ENCODE data around the gene DSTYK. TPM values are rescaled to one million over a fixed set of nuclear protein-coding genes. Genes with fewer than 3 reads are reported as not detected.
A peak's percentile ranks its signal among the peaks of the same experiment; 100 is the strongest.

DSTYK gene
- total and polyA plus RNA-seq, 7 experiments from 2014 or later = 6.4 to 18.5 (median 11.8) TPM

DNA sequence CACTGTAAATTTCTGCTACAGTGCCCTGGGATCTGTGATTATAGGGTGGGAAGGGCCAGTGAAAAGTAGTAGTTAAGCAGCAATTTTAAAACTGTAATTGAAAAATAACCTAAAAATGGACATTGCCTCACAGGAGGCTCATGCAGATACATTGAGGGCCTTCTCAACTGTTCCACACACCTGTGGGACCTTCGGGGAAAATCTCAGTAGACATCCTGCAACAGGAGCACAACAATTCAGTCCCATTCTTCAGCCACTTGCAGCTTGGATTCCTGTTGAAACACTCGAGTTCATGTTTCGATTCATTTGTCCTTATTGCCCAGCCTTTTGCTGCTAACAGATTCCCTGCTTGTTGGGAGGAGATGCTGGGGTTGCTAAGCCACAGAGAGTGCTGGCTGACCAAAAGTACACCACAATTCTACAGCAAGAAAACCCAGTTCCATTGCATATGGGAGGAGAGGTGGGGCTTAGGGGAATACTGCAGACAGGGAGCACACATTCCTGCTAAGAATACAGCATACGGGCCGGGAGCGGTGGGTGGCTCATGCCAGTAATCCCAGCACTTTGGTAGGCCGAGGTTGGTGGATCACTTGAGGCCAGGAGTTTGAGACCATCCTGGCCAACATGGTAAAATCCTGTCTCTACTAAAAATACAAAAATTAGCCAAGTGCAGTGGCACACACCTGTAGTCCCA lies 20.8 kb upstream of the DSTYK start:
- H3K4me3 ChIP-seq (ENCODE audit: low read length) = no peak overlapping the region
- H3K9me3 ChIP-seq (ENCODE audit: control insufficient read depth in 2 of 3, low read length in 3 of 3) = no peaks in the 10 kb centered on the region
- peak overlapping the region in 1 of 10 donors; percentile 31 for H3K4me3 Mint-ChIP-seq
- no peaks in the 10 kb centered on the region for H3K27me3 ChIP-seq (ENCODE audit: control insufficient read depth in 2 of 2, insufficient read depth in 2 of 2, low read length in 2 of 2)
- H3K36me3 ChIP-seq (ENCODE audit: control insufficient read depth in 2 of 3, insufficient read depth in 3 of 3, low read length in 3 of 3) = no peaks in the 10 kb centered on the region
- intact Hi-C loops (cut with micrococcal nuclease) = no loop called here
- H3K27me3 Mint-ChIP-seq = peaks cover 0 to 6% (median 2%) of the 10 kb centered on the region in 5 donors
- H3K27ac ChIP-seq (ENCODE audit: low read depth, low read length) = no peak overlapping the region
- H3K4me1 Mint-ChIP-seq = peaks cover 10 to 56% (median 17%) of the 10 kb centered on the region in 7 donors
- CTCF ChIA-PET = interaction anchor here (0.8 to 5.9 kb wide), 2 partner anchors 22 kb away, joined by 3 to 89 read pairs; no protein-coding TSS in a partner anchor
- no peak overlapping the region for H3K27ac Mint-ChIP-seq
- no peaks in the 10 kb centered on the region for H3K36me3 Mint-ChIP-seq
- POLR2A ChIA-PET = no interaction called here
- no peaks in the 10 kb centered on the region for H3K9me3 Mint-ChIP-seq
- peaks cover 10% of the 10 kb centered on the region in 2 donors for H3K4me1 ChIP-seq (ENCODE audit: control insufficient read depth in 2 of 2, insufficient read depth in 2 of 2, low read length in 2 of 2)
- ATAC-seq (no peak), DNase-seq (no peak)

GRCh38 chr1:205230982-205231381 lies 19.5 kb upstream of the DSTYK start:
- Mint-ChIP-seq H3K4me3 (no peak overlapping the region), H3K9me3 (no peaks in the 10 kb centered on the region), H3K27me3 (peaks cover 0 to 18% (median 0%) of the 10 kb centered on the region in 5 donors), H3K27ac (no peak overlapping the region), H3K36me3 (no peaks in the 10 kb centered on the region), H3K4me1 (peaks cover 12 to 58% (median 18%) of the 10 kb centered on the region in 7 donors)
- ChIA-PET CTCF (interaction anchor here (0.6 to 5.9 kb wide), 3 partner anchors 19 to 716 kb away, joined by 3 to 89 read pairs (median 5); no protein-coding TSS in a partner anchor), POLR2A (no interaction called here)
- intact Hi-C loops (cut with micrococcal nuclease) = no loop called here
- Histone ChIP-seq H3K27ac (ENCODE audit: low read depth, low read length) (no peak overlapping the region), H3K4me1 (ENCODE audit: control insufficient read depth in 2 of 2, insufficient read depth in 2 of 2, low read length in 2 of 2) (peaks cover 10 to 13% of the 10 kb centered on the region in 2 donors), H3K27me3 (ENCODE audit: control insufficient read depth in 2 of 2, insufficient read depth in 2 of 2, low read length in 2 of 2) (no peaks in the 10 kb centered on the region), H3K9me3 (ENCODE audit: control insufficient read depth in 2 of 3, low read length in 3 of 3) (no peaks in the 10 kb centered on the region), H3K36me3 (ENCODE audit: control insufficient read depth in 2 of 3, insufficient read depth in 3 of 3, low read length in 3 of 3) (no peaks in the 10 kb centered on the region), H3K4me3 (ENCODE audit: low read length) (no peak overlapping the region)
- no peak for DNase-seq
- no peak for ATAC-seq

DNA sequence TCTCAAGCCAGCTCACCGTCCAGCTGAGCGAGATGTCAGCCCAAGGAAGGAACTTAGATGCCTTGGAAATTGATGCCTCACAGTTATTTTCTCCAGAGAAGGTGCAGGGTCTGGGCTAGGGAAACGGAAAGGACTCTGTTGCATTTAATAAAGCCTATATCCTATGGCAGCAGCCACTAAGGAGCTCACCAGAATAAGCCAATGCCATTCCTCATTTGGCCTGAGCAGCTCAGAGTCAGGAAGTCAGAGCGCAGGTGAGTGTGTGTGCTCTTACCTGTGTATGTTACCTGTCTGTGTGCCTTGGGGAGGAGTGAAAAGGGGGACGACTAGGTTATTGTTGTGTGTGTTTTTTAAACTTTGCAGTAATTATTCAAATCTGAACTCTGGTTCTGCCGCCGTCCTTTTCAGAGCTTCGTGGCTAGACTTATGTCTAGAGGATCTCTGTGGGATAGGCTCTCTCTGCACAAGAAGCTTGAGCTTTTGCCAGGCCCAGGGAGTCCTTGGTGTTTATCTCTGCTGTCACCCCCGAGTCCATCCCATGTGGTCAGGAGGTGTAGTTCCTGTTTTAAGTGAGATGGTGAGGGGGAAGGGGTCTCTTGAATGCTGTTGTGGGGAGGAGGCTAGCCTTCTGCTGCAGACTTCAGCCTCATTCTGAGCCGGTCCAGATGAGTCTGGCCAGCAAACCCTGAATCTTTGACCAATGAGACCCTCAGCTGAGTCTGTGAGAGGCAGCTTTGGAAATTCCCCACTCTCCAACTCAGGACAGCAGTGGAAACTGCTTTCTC lies 18.6 kb upstream of the DSTYK start:
- peaks cover 12 to 58% (median 18%) of the 10 kb centered on the region in 7 donors for H3K4me1 Mint-ChIP-seq
- H3K27me3 ChIP-seq (ENCODE audit: control insufficient read depth in 2 of 2, insufficient read depth in 2 of 2, low read length in 2 of 2) = no peaks in the 10 kb centered on the region
- peak overlapping the region in 5 of 9 donors; percentile 34 to 83 (median 51) for H3K27ac Mint-ChIP-seq
- ATAC-seq (no peak), DNase-seq (no peak)
- H3K9me3 Mint-ChIP-seq = no peaks in the 10 kb centered on the region
- no peaks in the 10 kb centered on the region for H3K36me3 Mint-ChIP-seq
- H3K4me1 ChIP-seq (ENCODE audit: control insufficient read depth in 2 of 2, insufficient read depth in 2 of 2, low read length in 2 of 2) = peaks cover 10 to 13% of the 10 kb centered on the region in 2 donors
- ChIA-PET CTCF (interaction anchor here (0.6 to 5.9 kb wide), 14 partner anchors 7 to 254 kb away, joined by 3 to 89 read pairs (median 4); no protein-coding TSS in a partner anchor), POLR2A (interaction anchor here (0.8 to 4.3 kb wide), 8 partner anchors 15 to 251 kb away, joined by 3 to 30 read pairs (median 5); partner anchors contain the start of gene DSTYK)
- H3K27ac ChIP-seq (ENCODE audit: low read depth, low read length) = no peak overlapping the region
- H3K36me3 ChIP-seq (ENCODE audit: control insufficient read depth in 2 of 3, insufficient read depth in 3 of 3, low read length in 3 of 3) = no peaks in the 10 kb centered on the region
- H3K4me3 ChIP-seq (ENCODE audit: low read length) = no peak overlapping the region
- peak overlapping the region; percentile 81 to 99 (median 94) for H3K4me3 Mint-ChIP-seq
- peaks cover 0 to 27% (median 0%) of the 10 kb centered on the region in 5 donors for H3K27me3 Mint-ChIP-seq
- no peaks in the 10 kb centered on the region for H3K9me3 ChIP-seq (ENCODE audit: control insufficient read depth in 2 of 3, low read length in 3 of 3)
- intact Hi-C loops (cut with micrococcal nuclease) = loop anchor here (1.0 to 5.0 kb wide), 6 partner anchors 26 to 402 kb away; partner anchors contain the start of genes ELK4 (in 1 of the 2) and NUAK2 (in 1 of the 2)

GRCh38 chr1:205229399-205229871 lies 17.9 kb upstream of the DSTYK start:
- peaks cover 12 to 58% (median 18%) of the 10 kb centered on the region in 7 donors for H3K4me1 Mint-ChIP-seq
- Histone ChIP-seq H3K4me3 (ENCODE audit: low read length) (peak overlapping the region; percentile 75), H3K4me1 (ENCODE audit: control insufficient read depth in 2 of 2, insufficient read depth in 2 of 2, low read length in 2 of 2) (peaks cover 10 to 13% of the 10 kb centered on the region in 2 donors), H3K27me3 (ENCODE audit: control insufficient read depth in 2 of 2, insufficient read depth in 2 of 2, low read length in 2 of 2) (no peaks in the 10 kb centered on the region), H3K36me3 (ENCODE audit: control insufficient read depth in 2 of 3, insufficient read depth in 3 of 3, low read length in 3 of 3) (no peaks in the 10 kb centered on the region), H3K9me3 (ENCODE audit: control insufficient read depth in 2 of 3, low read length in 3 of 3) (no peaks in the 10 kb centered on the region), H3K27ac (ENCODE audit: low read depth, low read length) (no peak overlapping the region)
- peak overlapping the region in 7 of 9 donors; percentile 27 to 83 (median 67) for H3K27ac Mint-ChIP-seq
- H3K36me3 Mint-ChIP-seq = no peaks in the 10 kb centered on the region
- CTCF ChIA-PET = interaction anchor here (0.6 to 5.9 kb wide), 16 partner anchors 8 to 253 kb away, joined by 3 to 89 read pairs (median 4); no protein-coding TSS in a partner anchor
- peaks cover 0 to 33% (median under 1%) of the 10 kb centered on the region in 5 donors for H3K27me3 Mint-ChIP-seq
- DNase-seq = peak; percentile 21 to 81 (median 71)
- POLR2A ChIA-PET = interaction anchor here (0.8 to 4.3 kb wide), 8 partner anchors 11 to 250 kb away, joined by 3 to 30 read pairs (median 4); partner anchors contain the start of gene DSTYK
- H3K4me3 Mint-ChIP-seq = peak overlapping the region; percentile 81 to 99 (median 94)
- intact Hi-C loops (cut with micrococcal nuclease) = loop anchor here (1.0 to 5.0 kb wide), 6 partner anchors 27 to 403 kb away; partner anchors contain the start of genes ELK4 (in 1 of the 2) and NUAK2 (in 1 of the 2)
- peak; percentile 85 for ATAC-seq
- H3K9me3 Mint-ChIP-seq = no peaks in the 10 kb centered on the region

DNA sequence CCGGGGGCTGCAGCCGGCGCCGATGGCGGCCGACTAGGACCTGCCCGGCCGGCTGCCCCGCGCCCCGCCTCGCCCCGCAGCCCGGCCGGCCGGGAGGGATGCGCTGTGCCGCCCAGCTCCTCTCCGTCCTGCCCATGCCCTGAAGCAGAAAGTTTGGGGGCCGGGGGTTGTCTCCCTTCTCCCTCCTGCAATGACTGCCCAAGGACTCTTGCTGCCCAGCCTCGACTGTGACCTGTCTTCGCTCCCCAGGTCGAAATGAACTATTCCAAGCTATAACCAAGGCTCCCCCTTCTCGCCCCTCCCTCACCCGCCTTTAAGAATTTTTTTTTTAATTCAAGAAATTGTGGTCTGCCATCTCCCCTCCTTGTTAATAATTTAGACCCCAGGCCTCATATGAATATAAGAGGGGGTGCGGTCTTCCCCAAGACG lies 16.6 kb upstream of the DSTYK start:
- CTCF ChIA-PET = interaction anchor here (0.8 to 5.9 kb wide), 6 partner anchors 10 to 296 kb away, joined by 3 to 89 read pairs (median 8); no protein-coding TSS in a partner anchor
- H3K4me3 ChIP-seq (ENCODE audit: low read length) = peak overlapping the region; percentile 75
- no peak for ATAC-seq

More for the DNA sequence above, 16.6 kb upstream of the DSTYK start:
- intact Hi-C loops (cut with micrococcal nuclease) = loop anchor here (1.0 to 5.0 kb wide), 5 partner anchors 44 to 404 kb away; partner anchors contain the start of genes ELK4 (in 1 of the 2) and NUAK2 (in 1 of the 2)
- Mint-ChIP-seq H3K36me3 (no peaks in the 10 kb centered on the region), H3K27ac (peak overlapping the region; percentile 16 to 90 (median 67)), H3K4me3 (peak overlapping the region; percentile 81 to 99 (median 94)), H3K27me3 (peaks cover 0 to 40% (median 4%) of the 10 kb centered on the region in 5 donors), H3K9me3 (no peaks in the 10 kb centered on the region), H3K4me1 (peaks cover 12 to 54% (median 18%) of the 10 kb centered on the region in 7 donors)
- no peaks in the 10 kb centered on the region for H3K27me3 ChIP-seq (ENCODE audit: control insufficient read depth in 2 of 2, insufficient read depth in 2 of 2, low read length in 2 of 2)
- peaks cover 10 to 13% of the 10 kb centered on the region in 2 donors for H3K4me1 ChIP-seq (ENCODE audit: control insufficient read depth in 2 of 2, insufficient read depth in 2 of 2, low read length in 2 of 2)
- no peaks in the 10 kb centered on the region for H3K36me3 ChIP-seq (ENCODE audit: control insufficient read depth in 2 of 3, insufficient read depth in 3 of 3, low read length in 3 of 3)
- H3K27ac ChIP-seq (ENCODE audit: low read depth, low read length) = no peak overlapping the region
- POLR2A ChIA-PET = interaction anchor here (1.1 to 4.3 kb wide), 6 partner anchors 13 to 60 kb away, joined by 3 to 30 read pairs (median 4); partner anchors contain the start of gene DSTYK
- no peaks in the 10 kb centered on the region for H3K9me3 ChIP-seq (ENCODE audit: control insufficient read depth in 2 of 3, low read length in 3 of 3)
- peak in 2 of 9 donors; percentile 8 for DNase-seq

Data from naive thymus-derived CD4-positive, alpha-beta T cell (primary cell).